Stomach (tissue), 4 donors: ENCODE data around the gene GNB5.

ENCODE experiments used
- EP300 ChIP-seq: sonication (generic); formaldehyde crosslinking; IDR thresholded peaks from one replicate; pipeline ENCODE4 v1.6.1; 2017; ENCODE audit warnings: antibody characterized with exemption
- POLR2A ChIP-seq, 4 donors: fragments of 450-650 bp; IDR thresholded peaks; one replicate each; pipeline ENCODE4 v1.6.1; 2016; ENCODE audit warnings: antibody characterized with exemption in 4 of 4, control low read depth in 2 of 4, mild to moderate bottlenecking in 1 of 4, moderate library complexity in 1 of 4
- POLR2AphosphoS5 ChIP-seq, 3 donors: sonication (generic); formaldehyde crosslinking; IDR thresholded peaks; one replicate each; pipeline ENCODE4 v1.6.1; 2016; ENCODE audit warnings: antibody characterized with exemption in 3 of 3
- TF ChIP-seq, protein P1 (sequence below), 7 experiments: fragments of 450-650 bp in 4 of 7; fragments of 200-600 bp in 3 of 7; sonication (generic) in 3 of 7; IDR thresholded peaks; one replicate each; pipeline ENCODE4 v1.5.1; 2016 to 2019; ENCODE audit warnings: antibody characterized with exemption in 7 of 7, control low read depth in 2 of 7, mild to moderate bottlenecking in 1 of 7

DNA sequence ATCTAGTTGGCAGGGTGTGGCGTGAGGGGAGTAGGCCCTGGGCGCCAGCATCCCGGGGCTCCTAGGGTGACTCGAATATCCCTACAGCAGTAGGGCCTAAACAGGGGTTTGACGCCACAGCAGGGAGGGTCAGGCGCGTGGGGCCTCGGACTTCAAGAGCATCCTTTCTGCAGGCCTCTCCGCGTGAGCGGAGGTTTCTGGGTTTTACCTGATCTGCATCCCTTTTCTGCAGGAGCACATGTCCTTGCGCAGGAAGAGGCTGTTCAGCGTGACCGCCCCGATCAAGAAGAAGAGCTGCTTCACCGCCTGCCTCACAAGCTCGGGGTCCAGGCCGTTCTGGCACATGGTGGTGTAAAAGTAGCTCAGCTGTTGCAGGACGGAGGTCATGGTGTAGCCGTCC, 13.5 kb upstream of the GNB5 start:
- TF ChIP-seq POLR2A (IDR thresholded peaks at IDR 0.05) (no peak), POLR2AphosphoS5 (IDR thresholded peaks at IDR 0.05) (no peak), EP300 (no peak)
- TF ChIP-seq, protein P1, sequence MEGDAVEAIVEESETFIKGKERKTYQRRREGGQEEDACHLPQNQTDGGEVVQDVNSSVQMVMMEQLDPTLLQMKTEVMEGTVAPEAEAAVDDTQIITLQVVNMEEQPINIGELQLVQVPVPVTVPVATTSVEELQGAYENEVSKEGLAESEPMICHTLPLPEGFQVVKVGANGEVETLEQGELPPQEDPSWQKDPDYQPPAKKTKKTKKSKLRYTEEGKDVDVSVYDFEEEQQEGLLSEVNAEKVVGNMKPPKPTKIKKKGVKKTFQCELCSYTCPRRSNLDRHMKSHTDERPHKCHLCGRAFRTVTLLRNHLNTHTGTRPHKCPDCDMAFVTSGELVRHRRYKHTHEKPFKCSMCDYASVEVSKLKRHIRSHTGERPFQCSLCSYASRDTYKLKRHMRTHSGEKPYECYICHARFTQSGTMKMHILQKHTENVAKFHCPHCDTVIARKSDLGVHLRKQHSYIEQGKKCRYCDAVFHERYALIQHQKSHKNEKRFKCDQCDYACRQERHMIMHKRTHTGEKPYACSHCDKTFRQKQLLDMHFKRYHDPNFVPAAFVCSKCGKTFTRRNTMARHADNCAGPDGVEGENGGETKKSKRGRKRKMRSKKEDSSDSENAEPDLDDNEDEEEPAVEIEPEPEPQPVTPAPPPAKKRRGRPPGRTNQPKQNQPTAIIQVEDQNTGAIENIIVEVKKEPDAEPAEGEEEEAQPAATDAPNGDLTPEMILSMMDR (IDR thresholded peaks at IDR 0.05), result no peak
